Placental epithelial cell (primary cell): ENCODE measurements around the gene C21orf58. TPM values are rescaled to one million over a fixed set of nuclear protein-coding genes. Genes with fewer than 3 reads are reported as not detected.

Experiments used
- total RNA-seq: library from RNA; depleted of rRNA; stranded (reverse); fragments of >200 nt; gene quantifications from 2 replicates; pipeline ENCODE4 v1.2.3, GENCODE V29; 2012

The C21orf58 gene
- total RNA-seq: 5.4 and 6.7 TPM in 2 replicates

DNA sequence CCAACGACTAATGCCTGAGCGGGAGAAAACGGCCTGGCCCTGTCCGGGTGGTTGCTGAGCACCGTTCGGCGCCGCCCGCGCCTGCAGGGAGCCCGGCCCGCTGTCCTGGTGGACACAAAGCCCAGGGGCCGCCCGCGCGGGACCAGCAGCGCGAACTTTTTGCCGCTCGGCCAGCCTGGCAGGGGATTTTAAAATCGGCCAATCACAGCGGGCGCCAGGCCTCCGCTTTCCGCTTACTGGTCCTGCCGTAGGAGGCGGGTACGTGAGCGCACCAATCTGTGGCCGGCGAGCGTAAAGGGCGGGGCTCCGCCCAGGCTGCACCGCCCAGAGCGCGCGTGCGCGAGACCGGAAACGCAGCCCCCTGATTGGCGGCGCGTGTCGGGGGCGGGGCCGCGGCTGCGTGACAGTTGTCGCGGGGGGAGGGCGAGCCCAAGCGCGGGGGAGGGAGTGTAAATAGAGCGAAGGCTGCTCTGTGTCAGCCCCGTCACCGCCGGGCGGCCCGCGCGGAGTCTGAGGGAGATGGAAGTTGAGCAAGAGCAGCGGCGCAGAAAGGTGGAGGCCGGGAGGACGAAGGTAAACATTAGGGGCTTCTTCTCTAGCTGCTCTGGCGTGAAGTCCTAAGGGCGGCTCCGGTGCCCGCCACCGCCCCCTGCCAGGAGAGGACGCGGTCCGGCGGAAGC, at the start of gene C21orf58, which contains the start of gene PCNT:
Gene C21orf58 (minus strand): TSS at position 161 of the 680 bp plus-strand sequence. CDS start 1,132 bp downstream, outside the sequence.
Gene PCNT (plus strand): TSS at position 447 of the 680 bp plus-strand sequence. CDS start 73 bp downstream, at position 520.

DNA sequence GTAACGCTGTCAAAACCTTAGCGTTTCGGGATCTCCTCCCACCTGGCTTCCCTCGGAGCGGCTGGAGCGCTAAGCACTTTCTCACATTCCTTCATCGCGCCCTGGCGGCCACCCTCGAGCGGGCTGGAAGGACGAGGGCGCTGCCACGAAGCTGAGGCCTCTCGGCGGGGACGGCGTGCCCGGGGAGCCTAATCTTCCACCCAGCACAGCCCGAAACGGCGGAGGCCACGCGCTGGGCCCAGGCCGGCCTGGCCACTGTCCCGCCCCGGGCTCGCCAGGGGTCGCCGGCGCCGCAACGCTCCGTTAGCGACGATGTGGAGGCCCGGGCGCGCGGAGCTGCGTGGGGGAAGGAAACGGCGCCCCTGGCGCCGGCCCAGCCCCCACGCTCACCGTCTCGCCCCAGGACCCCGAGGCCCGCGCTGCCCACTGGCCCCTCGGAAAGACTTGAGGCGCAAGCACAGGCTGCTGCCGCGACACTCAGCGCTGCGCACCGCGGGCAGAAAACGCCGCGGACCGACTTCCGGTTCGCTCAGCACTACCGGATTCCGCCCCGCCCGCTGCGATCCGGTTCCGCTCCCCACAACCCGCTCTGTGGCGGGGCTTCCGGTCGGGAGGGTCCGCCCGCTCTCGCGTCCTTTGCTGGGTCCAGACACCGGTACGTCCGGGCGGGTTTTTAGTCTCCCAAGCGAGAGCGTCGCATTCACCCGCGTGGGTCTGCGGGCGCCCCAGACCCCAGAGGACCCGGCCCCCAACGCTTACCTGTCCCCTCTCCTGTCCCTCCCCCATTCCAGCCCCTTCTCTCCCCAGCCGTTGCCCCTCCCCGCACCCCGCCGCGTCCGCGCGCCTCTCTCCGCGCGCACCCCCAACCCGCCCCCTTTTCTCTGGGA, 37.7 kb downstream of the C21orf58 start, which contains the start of gene YBEY:
Gene YBEY (plus strand): TSS at position 582 of the 887 bp plus-strand sequence. CDS start 572 bp downstream, outside the sequence.

DNA sequence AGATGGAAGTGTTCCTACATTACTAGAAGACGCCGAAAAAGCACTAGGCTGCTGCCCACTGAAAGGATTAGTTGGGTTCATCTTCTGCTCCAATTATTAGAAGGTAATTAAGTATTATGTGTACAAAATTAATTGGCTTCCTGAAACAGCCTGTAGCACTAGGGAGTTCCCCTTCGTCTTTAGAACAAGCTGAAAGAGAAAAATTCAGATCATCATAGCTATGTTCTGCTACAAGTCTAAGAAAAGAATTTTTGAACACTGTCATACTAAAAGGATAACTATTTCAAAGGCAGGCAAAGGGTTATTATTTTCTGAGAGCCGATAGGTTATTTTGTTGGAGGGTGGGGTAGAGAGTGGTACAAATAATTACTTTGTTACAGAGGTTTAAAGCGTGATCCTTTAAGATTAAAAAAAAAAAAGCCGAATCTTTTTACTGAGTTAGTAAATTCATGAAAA, 38.4 kb downstream of the C21orf58 start, which contains the start of gene MCM3AP:
Gene MCM3AP (minus strand): TSS at position 406 of the 456 bp plus-strand sequence. CDS start 325 bp downstream, at position 81.

Other genes with a start within 250 kb of the C21orf58 start
- 24.3 and 41.6 TPM in 2 replicates for gene COL6A2, start 225.8 kb downstream of the C21orf58 start, total RNA-seq
- gene FTCD, start 168.3 kb downstream of the C21orf58 start, total RNA-seq: 0.39 and 0.65 TPM in 2 replicates
- gene SPATC1L, start 139.4 kb downstream of the C21orf58 start, total RNA-seq: 13.6 and 15.7 TPM in 2 replicates
- 50.3 and 110 TPM in 2 replicates for gene LSS, start 95.1 kb downstream of the C21orf58 start, total RNA-seq
- 73.9 and 111 TPM in 2 replicates for gene MCM3AP, start 38.3 kb downstream of the C21orf58 start, total RNA-seq
- gene YBEY, start 37.5 kb downstream of the C21orf58 start, total RNA-seq: 12.7 and 24.3 TPM in 2 replicates
- gene PCNT, start 286 bp upstream of the C21orf58 start, total RNA-seq: 16.2 and 20.0 TPM in 2 replicates
- gene DIP2A, start 135.0 kb upstream of the C21orf58 start, total RNA-seq: 41.4 and 55.4 TPM in 2 replicates